Measurements from ENCODE around the gene TM4SF1. TPM values are rescaled to one million over a fixed set of nuclear protein-coding genes. Genes with fewer than 3 reads are reported as not detected.

Gene TM4SF1
- total RNA-seq, 2 experiments from 2014 or later: not detected

- ATAC-seq (ENCODE audit: low read depth) (no peak), DNase-seq (no peak)
- no peak within 1 kb of the TSS for H3K4me3 Mint-ChIP-seq
- POLR2A ChIA-PET: no interaction called here
- H3K27ac Mint-ChIP-seq: no peak within 1 kb of the TSS
- no peaks in the 10 kb centered on the region for H3K9me3 Mint-ChIP-seq
- H3K36me3 Mint-ChIP-seq: peaks cover 1% of the 10 kb centered on the region
- peaks cover 15% of the 10 kb centered on the region for H3K27me3 Mint-ChIP-seq
- H3K4me1 Mint-ChIP-seq: no peaks in the 10 kb centered on the region
Measured at GRCh38 chr3:149333176-149333859, 44.1 kb downstream of the TM4SF1 start, which contains the start of gene TM4SF18. Gene TM4SF18 (minus strand): TSS chr3:149333636. CDS start chr3:149333382, 254 bp downstream.

GRCh38 chr3:149332771-149333170 is 44.7 kb downstream of the TM4SF1 start:
- H3K4me1 Mint-ChIP-seq: no peaks in the 10 kb centered on the region
- no peak overlapping the region for H3K27ac Mint-ChIP-seq
- no peak overlapping the region for H3K4me3 Mint-ChIP-seq
- ATAC-seq (ENCODE audit: low read depth) (no peak), DNase-seq (no peak)
- no peaks in the 10 kb centered on the region for H3K9me3 Mint-ChIP-seq
- peaks cover 15% of the 10 kb centered on the region for H3K27me3 Mint-ChIP-seq
- POLR2A ChIA-PET: no interaction called here
- no peaks in the 10 kb centered on the region for H3K36me3 Mint-ChIP-seq

DNA sequence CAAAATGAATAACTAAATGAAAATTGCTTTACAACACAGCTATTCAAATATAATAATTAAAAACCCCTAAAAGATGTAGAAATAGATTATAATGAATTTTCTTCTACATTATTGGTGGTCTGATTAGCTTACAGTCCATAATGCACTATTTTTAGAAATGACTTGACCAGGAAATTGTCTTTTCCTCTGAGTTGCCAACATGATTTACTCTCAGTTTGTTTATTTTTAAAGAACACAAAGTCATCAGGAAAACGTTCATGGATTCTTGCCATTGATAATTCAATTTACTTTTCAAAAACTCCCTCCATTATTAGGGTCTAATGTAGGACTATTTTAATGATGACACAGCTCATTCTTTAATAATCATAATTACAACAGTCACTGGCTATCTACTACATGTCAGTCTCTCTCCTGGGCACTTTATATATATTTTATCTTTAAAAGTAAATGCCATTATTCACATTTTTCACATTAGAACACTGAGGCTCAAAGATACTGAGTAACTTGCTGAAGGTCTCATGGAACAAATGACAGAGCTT is 45.2 kb downstream of the TM4SF1 start:
- Mint-ChIP-seq H3K36me3 (no peaks in the 10 kb centered on the region), H3K27ac (no peak overlapping the region), H3K4me1 (no peaks in the 10 kb centered on the region), H3K9me3 (no peaks in the 10 kb centered on the region), H3K27me3 (peaks cover 18% of the 10 kb centered on the region), H3K4me3 (no peak overlapping the region)
- ATAC-seq (ENCODE audit: low read depth) (no peak), DNase-seq (no peak)
- POLR2A ChIA-PET: no interaction called here

DNA sequence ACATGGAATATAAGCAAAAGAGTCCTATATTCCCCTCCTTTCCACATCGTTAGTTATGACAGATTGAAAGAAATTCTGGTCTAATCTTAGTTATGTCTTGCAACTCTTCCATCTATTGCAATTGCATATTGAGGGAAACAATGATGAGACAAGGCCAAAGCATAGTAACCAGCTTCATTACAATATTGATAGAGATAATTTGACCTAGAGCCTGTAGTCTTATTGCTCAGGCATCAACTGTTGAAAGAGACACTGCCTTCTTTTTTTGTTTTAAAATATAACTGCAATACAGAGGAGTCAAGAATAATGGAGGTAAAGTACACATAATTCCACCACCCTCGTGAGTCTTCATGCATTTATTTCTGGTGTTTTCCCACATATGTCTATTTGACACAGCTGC is 46.1 kb downstream of the TM4SF1 start:
- H3K9me3 Mint-ChIP-seq: no peaks in the 10 kb centered on the region
- no peak overlapping the region for H3K4me3 Mint-ChIP-seq
- peaks cover 18% of the 10 kb centered on the region for H3K27me3 Mint-ChIP-seq
- no peak for ATAC-seq (ENCODE audit: low read depth)
- no peaks in the 10 kb centered on the region for H3K4me1 Mint-ChIP-seq
- H3K36me3 Mint-ChIP-seq: no peaks in the 10 kb centered on the region
- no peak overlapping the region for H3K27ac Mint-ChIP-seq
- no peak for DNase-seq
- POLR2A ChIA-PET: no interaction called here

DNA sequence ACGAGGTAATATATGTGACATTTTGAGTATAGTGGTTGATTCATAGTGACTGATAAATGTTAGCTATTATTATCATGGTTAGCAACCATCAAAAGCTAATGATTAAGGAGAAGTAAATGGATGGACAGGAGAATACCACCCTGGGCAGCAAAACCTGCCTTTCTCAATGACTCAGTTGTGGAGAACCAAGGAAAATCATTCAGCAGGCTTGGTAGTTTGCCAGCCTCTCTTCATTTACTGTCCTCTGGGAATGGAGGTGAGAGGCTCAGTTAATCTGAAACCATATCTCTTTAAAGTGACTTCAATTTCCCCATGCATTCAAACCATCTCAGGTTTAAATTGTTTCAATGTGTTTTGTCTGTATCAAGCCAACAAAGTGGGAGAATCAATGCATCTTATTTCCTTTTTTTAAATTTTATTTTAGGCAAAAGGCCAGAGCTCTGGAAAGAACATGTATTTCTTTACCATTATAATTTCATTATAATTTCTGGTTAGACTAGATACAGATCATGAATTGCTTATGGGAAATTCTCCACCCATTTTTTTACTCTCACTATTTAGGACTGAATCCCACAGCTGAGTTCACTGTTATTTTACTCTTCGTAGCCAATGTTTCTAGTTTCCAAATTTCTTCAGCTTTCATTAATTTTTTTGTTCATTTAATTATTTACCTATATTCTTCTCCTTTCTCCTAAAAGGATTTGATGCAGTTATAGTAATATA is 46.7 kb downstream of the TM4SF1 start:
- H3K9me3 Mint-ChIP-seq: no peaks in the 10 kb centered on the region
- no peak for ATAC-seq (ENCODE audit: low read depth)
- no peak overlapping the region for H3K27ac Mint-ChIP-seq
- H3K27me3 Mint-ChIP-seq: peaks cover 18% of the 10 kb centered on the region
- H3K36me3 Mint-ChIP-seq: no peaks in the 10 kb centered on the region
- DNase-seq: no peak
- H3K4me1 Mint-ChIP-seq: no peaks in the 10 kb centered on the region
- POLR2A ChIA-PET: no interaction called here
- H3K4me3 Mint-ChIP-seq: no peak overlapping the region

DNA sequence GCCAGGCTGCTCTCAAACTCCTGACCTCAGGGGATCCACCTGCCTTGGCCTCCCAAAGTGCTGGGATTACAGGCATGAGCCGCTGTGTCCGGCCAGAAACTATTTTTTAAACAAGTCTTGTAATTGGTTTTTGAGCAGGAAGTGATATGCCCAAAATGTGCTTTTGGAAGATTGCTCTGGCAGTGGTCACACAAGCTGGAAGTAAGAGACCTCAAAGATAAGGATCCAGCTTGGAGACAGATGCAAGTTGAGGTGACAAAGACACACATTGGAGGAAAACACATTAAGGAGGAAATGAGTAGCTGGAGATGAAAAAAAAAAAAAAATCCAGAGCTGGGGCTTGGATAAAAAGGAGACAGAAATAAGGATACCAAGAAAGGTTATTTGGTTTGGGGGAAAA is 50.3 kb downstream of the TM4SF1 start:
- Mint-ChIP-seq H3K4me3 (no peak overlapping the region), H3K9me3 (no peaks in the 10 kb centered on the region), H3K4me1 (no peaks in the 10 kb centered on the region), H3K27ac (no peak overlapping the region), H3K36me3 (no peaks in the 10 kb centered on the region), H3K27me3 (peaks cover 20% of the 10 kb centered on the region)
- no peak for DNase-seq
- POLR2A ChIA-PET: no interaction called here
- ATAC-seq (ENCODE audit: low read depth): no peak

- no peak overlapping the region for H3K27ac Mint-ChIP-seq
- DNase-seq: no peak
- H3K9me3 Mint-ChIP-seq: no peaks in the 10 kb centered on the region
- POLR2A ChIA-PET: no interaction called here
- no peak overlapping the region for H3K4me3 Mint-ChIP-seq
- peaks cover 9% of the 10 kb centered on the region for H3K27me3 Mint-ChIP-seq
- no peaks in the 10 kb centered on the region for H3K36me3 Mint-ChIP-seq
- ATAC-seq (ENCODE audit: low read depth): no peak
- no peaks in the 10 kb centered on the region for H3K4me1 Mint-ChIP-seq
Measured at GRCh38 chr3:149325581-149325980, 51.9 kb downstream of the TM4SF1 start.

GRCh38 chr3:149324332-149324731 is 53.1 kb downstream of the TM4SF1 start:
- Mint-ChIP-seq H3K4me3 (no peak overlapping the region), H3K27me3 (peaks cover 6% of the 10 kb centered on the region), H3K4me1 (no peaks in the 10 kb centered on the region), H3K36me3 (no peaks in the 10 kb centered on the region), H3K9me3 (no peaks in the 10 kb centered on the region), H3K27ac (no peak overlapping the region)
- DNase-seq (no peak), ATAC-seq (ENCODE audit: low read depth) (no peak)
- POLR2A ChIA-PET: no interaction called here

- DNase-seq: no peak
- H3K4me1 Mint-ChIP-seq: no peaks in the 10 kb centered on the region
- no peak overlapping the region for H3K4me3 Mint-ChIP-seq
- H3K9me3 Mint-ChIP-seq: no peaks in the 10 kb centered on the region
- peaks cover 2% of the 10 kb centered on the region for H3K27me3 Mint-ChIP-seq
- ATAC-seq (ENCODE audit: low read depth): no peak
- POLR2A ChIA-PET: no interaction called here
- H3K27ac Mint-ChIP-seq: no peak overlapping the region
- H3K36me3 Mint-ChIP-seq: no peaks in the 10 kb centered on the region
Measured at GRCh38 chr3:149321640-149322039, 55.8 kb downstream of the TM4SF1 start.

DNA sequence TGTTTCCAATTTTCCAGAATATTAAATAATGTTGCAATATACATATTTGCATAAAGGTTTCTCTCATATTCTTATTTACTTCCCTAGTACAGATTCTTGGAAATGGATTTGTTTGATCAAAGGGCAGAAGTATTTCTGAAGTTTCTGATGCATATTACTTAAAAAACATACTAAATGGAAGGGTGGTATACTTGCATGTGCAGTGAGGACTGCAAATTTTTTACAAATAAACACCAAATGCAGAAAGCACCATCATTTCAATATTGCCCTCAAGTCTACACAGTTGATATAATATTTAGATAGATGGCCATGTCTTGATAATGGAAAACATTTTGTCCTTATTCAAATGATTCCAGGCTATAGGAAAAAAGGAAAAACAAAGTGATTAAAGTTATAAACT is 56.3 kb downstream of the TM4SF1 start:
- peaks cover 2% of the 10 kb centered on the region for H3K27me3 Mint-ChIP-seq
- no peak for ATAC-seq (ENCODE audit: low read depth)
- no peaks in the 10 kb centered on the region for H3K4me1 Mint-ChIP-seq
- POLR2A ChIA-PET: no interaction called here
- DNase-seq: no peak
- H3K4me3 Mint-ChIP-seq: no peak overlapping the region
- no peak overlapping the region for H3K27ac Mint-ChIP-seq
- no peaks in the 10 kb centered on the region for H3K9me3 Mint-ChIP-seq
- no peaks in the 10 kb centered on the region for H3K36me3 Mint-ChIP-seq

DNA sequence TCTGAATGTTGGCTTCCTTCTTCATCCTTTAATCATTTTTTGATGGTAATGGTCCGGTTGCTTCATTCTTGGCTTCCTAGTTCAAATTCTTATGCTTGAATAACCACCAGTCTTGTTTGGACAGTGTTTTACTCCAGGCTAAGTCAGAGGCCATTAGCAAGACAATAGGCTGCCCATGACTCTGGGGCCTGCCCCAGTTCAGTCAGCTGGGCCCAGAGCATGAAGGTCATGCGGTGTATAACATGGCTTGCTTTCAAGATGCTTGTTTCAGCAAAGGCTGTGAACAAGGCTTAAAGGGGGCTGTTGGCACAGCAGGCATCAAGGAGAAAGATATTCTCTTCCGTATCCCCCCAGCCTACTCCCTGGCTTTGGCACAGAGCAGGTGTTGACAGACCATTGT is 57.7 kb downstream of the TM4SF1 start:
- POLR2A ChIA-PET: no interaction called here
- DNase-seq (no peak), ATAC-seq (ENCODE audit: low read depth) (no peak)
- no peaks in the 10 kb centered on the region for H3K4me1 Mint-ChIP-seq
- H3K9me3 Mint-ChIP-seq: no peaks in the 10 kb centered on the region
- H3K36me3 Mint-ChIP-seq: no peaks in the 10 kb centered on the region
- no peak overlapping the region for H3K27ac Mint-ChIP-seq
- no peak overlapping the region for H3K4me3 Mint-ChIP-seq
- H3K27me3 Mint-ChIP-seq: peaks cover 2% of the 10 kb centered on the region

Other genes with a start within 250 kb of the TM4SF1 start
- 10 to 100 TPM; 35.8 to 37.4 TPM for gene HPS3, start 248.0 kb downstream of the TM4SF1 start, total RNA-seq
- not detected for gene CP, start 155.8 kb downstream of the TM4SF1 start, total RNA-seq
- gene TM4SF18, start 44.0 kb downstream of the TM4SF1 start, total RNA-seq: not detected
- gene TM4SF4, start 97.0 kb upstream of the TM4SF1 start, total RNA-seq: not detected

All from activated naive CD8-positive, alpha-beta T cell treated with anti-CD3 and anti-CD28 coated beads, Interleukin-2, amount 10 ng/mL, durations not matched to agents 7 days and 5 days (primary cell).